OCI-LY3 (cell line): Measurements from ENCODE around the gene RANBP10.

ENCODE experiments used
- H2AFZ ChIP-seq: fragments of 200-600, 300-600 bp; shearing (Covaris generic); 2 replicates; pipeline ENCODE4 v1.6.0; 2014; ENCODE audit warnings: antibody characterized with exemption, low read depth, low read length
- H3K27ac ChIP-seq: fragments of 200-600, 300-600 bp; sonication (generic); 2 replicates; pipeline ENCODE4 v1.5.1; 2014; ENCODE audit warnings: mild to moderate bottlenecking, low read length, moderate library complexity, mixed read lengths
- H3K27me3 ChIP-seq: fragments of 200-600, 300-600 bp; sonication (generic); 2 replicates; pipeline ENCODE4 v1.6.1; 2014; ENCODE audit warnings: low read depth, low read length, mixed read lengths
- H3K36me3 ChIP-seq: fragments of 200-600, 300-600 bp; sonication (generic); replicated peaks from 2 replicates; pipeline ENCODE3; 2014; ENCODE audit warnings: low read depth, low read length, mixed read lengths
- H3K4me1 ChIP-seq: fragments of 300-600, 200-600 bp; sonication (generic); 2 replicates; pipeline ENCODE4 v1.6.1; 2014; ENCODE audit warnings: low read length, mixed read lengths
- H3K4me2 ChIP-seq: fragments of 200-600, 300-600 bp; sonication (generic); 2 replicates; pipeline ENCODE4 v1.6.1; 2014; ENCODE audit warnings: low read length, mixed read lengths
- H3K4me3 ChIP-seq: fragments of 300-600, 200-600 bp; sonication (generic); 2 replicates; pipeline ENCODE4 v1.5.1; 2014; ENCODE audit warnings: antibody characterized with exemption, mild to moderate bottlenecking, low read length, moderate library complexity
- H3K79me2 ChIP-seq: fragments of 300-600, 200-600 bp; shearing (Covaris generic); 2 replicates; pipeline ENCODE4 v1.6.1; 2014; ENCODE audit warnings: mild to moderate bottlenecking, low read length, mixed read lengths
- H3K9ac ChIP-seq: fragments of 300-600, 200-600 bp; shearing (Covaris generic); 2 replicates; pipeline ENCODE4 v1.6.0; 2014; ENCODE audit warnings: mild to moderate bottlenecking, low read length, moderate library complexity
- H3K9me3 ChIP-seq: fragments of 200-600, 300-600 bp; shearing (Covaris generic); 2 replicates; pipeline ENCODE4 v1.6.1; 2014; ENCODE audit warnings: low read length, mixed read lengths; ENCODE audit not compliant: insufficient read depth
- H4K20me1 ChIP-seq: fragments of 200-600, 300-600 bp; sonication (generic); 2 replicates; pipeline ENCODE4 v1.6.1; 2016; ENCODE audit warnings: low read length, mixed read lengths; ENCODE audit not compliant: insufficient read depth
- CTCF ChIP-seq: fragments of 200-600, 300-600 bp; sonication (generic); IDR thresholded peaks from 2 replicates; pipeline ENCODE4 v1.5.1; 2014; ENCODE audit warnings: antibody characterized with exemption, low read length, low read depth
- EZH2phosphoT487 ChIP-seq: fragments of 200-600 bp; shearing (Covaris generic); IDR thresholded peaks from 2 replicates; pipeline ENCODE4 v1.6.1; 2018; ENCODE audit warnings: antibody characterized with exemption, mixed run types, low read depth

Gene RANBP10

DNA sequence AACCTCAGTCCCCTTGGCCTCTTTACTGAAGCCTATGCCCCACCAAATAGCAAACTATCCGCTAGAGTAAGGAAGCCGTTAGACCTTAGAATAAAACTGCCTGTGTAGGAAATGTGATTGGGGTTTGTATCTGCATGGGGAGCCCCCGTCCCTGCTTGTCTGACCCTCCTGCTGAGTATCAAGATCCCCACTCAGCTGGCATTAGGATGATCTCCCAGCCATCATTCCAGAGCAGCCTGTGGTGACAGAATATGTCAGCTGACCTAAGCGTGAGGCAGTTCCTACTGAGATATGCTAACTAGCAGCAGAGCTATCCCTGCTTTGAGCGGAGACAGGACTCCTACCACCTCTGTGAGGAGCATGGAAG is 86.6 kb downstream of the RANBP10 start:
- no peaks in the 10 kb centered on the region for H3K9me3 ChIP-seq
- peaks cover 10% of the 10 kb centered on the region; the same call in 1 of the 2 replicates for H3K4me1 ChIP-seq
- H3K4me3 ChIP-seq: peak overlapping the region; percentile 98
- peaks cover 39% of the 10 kb centered on the region for H3K79me2 ChIP-seq
- H2AFZ ChIP-seq: peak overlapping the region; percentile 87
- H3K36me3 ChIP-seq: peaks cover 6% of the 10 kb centered on the region
- H3K27me3 ChIP-seq: no peaks in the 10 kb centered on the region
- peak overlapping the region; percentile 92 for H3K9ac ChIP-seq
- TF ChIP-seq EZH2phosphoT487 (no peak), CTCF (no peak)
- no peaks in the 10 kb centered on the region for H4K20me1 ChIP-seq
- peak overlapping the region; percentile 89 for H3K4me2 ChIP-seq
- H3K27ac ChIP-seq: peak overlapping the region; percentile 36

GRCh38 chr16:67719048-67719777 is 87.1 kb downstream of the RANBP10 start, which contains the start of gene GFOD2:
Gene GFOD2, minus strand, starts transcription at chr16:67719316. Its CDS starts 33,601 bp downstream, at chr16:67685715.
- H3K27ac ChIP-seq: peak within 1 kb of the TSS; percentile 36
- H3K36me3 ChIP-seq: peaks cover 6% of the 10 kb centered on the region
- peak within 1 kb of the TSS; percentile 87 for H2AFZ ChIP-seq
- H3K9ac ChIP-seq: peak within 1 kb of the TSS; percentile 92
- peaks cover 10% of the 10 kb centered on the region; the same call in 1 of the 2 replicates for H3K4me1 ChIP-seq
- H3K4me3 ChIP-seq: peak within 1 kb of the TSS; percentile 98
- H3K79me2 ChIP-seq: peaks cover 43% of the 10 kb centered on the region
- H3K9me3 ChIP-seq: no peaks in the 10 kb centered on the region
- peak within 1 kb of the TSS; percentile 89 for H3K4me2 ChIP-seq
- TF ChIP-seq CTCF (no peak), EZH2phosphoT487 (no peak)
- no peaks in the 10 kb centered on the region for H3K27me3 ChIP-seq
- H4K20me1 ChIP-seq: no peaks in the 10 kb centered on the region

- Histone ChIP-seq H3K79me2 (peaks cover 48% of the 10 kb centered on the region), H4K20me1 (peaks cover 5% of the 10 kb centered on the region; the same call in 1 of the 2 replicates), H3K27ac (no peak overlapping the region), H3K9me3 (no peaks in the 10 kb centered on the region), H3K27me3 (no peaks in the 10 kb centered on the region), H3K4me2 (peak overlapping the region; percentile 87), H3K4me3 (peak overlapping the region; percentile 98), H3K4me1 (peaks cover 10% of the 10 kb centered on the region; the same call in 1 of the 2 replicates), H3K9ac (peak overlapping the region; percentile 92), H3K36me3 (peaks cover 8% of the 10 kb centered on the region), H2AFZ (peak overlapping the region; percentile 61; the same call in 1 of the 2 replicates)
- TF ChIP-seq CTCF (no peak), EZH2phosphoT487 (no peak)
Measured at GRCh38 chr16:67718668-67719047, 87.7 kb downstream of the RANBP10 start.

DNA sequence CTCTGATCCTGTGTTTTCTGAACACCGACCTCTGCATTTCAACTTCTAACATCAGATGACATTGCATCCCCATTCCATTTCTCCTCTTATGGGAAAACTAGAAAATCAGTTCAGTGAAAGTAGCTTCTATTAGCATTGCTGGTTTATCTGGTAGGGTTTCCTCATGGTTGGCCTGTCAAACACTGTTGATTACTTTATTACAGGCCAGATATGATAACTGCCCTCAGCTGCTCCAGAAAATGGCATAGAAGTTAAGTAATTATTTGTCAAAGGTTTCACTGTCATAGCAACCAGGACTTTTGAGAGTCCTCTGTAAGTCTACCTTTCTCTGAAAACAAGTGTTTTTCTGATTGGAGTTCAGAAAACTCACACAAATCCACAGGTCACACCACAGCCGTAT is 90.3 kb downstream of the RANBP10 start:
- Histone ChIP-seq H4K20me1 (peaks cover 5% of the 10 kb centered on the region), H3K4me3 (no peak overlapping the region), H2AFZ (no peak overlapping the region), H3K36me3 (peaks cover 14% of the 10 kb centered on the region), H3K9me3 (no peaks in the 10 kb centered on the region), H3K27ac (no peak overlapping the region), H3K4me1 (peaks cover 10% of the 10 kb centered on the region; the same call in 1 of the 2 replicates), H3K9ac (no peak overlapping the region), H3K4me2 (no peak overlapping the region), H3K79me2 (peaks cover 63% of the 10 kb centered on the region), H3K27me3 (no peaks in the 10 kb centered on the region)
- TF ChIP-seq EZH2phosphoT487 (no peak), CTCF (no peak)
